ENCODE measurements around the gene PCDH15.

The PCDH15 gene

DNA sequence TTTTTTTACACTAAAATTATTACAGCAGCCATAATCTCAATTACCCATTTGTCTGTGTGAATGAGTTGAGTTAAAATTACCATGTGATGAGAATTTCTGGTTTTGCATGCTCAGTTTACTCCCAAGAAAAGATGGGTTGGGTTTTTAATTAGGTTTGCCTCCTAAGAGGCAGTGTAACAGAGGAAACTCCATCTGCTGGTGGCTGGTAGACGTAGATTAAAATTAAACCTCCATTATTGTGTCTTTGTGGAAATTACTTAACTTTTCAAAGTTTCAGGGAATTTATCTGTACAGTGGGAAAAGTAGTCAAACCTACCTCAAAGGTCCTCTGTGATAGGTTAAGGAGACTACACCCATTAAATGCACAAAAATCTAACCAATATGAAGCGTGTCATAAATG, 954.2 kb downstream of the PCDH15 start:
- H3K4me3 ChIP-seq (ENCODE audit: low read depth in 1 of 2, low read length in 1 of 2), result no peak overlapping the region
- H3K36me3 ChIP-seq, result no peaks in the 10 kb centered on the region
- TF ChIP-seq, protein P1, sequence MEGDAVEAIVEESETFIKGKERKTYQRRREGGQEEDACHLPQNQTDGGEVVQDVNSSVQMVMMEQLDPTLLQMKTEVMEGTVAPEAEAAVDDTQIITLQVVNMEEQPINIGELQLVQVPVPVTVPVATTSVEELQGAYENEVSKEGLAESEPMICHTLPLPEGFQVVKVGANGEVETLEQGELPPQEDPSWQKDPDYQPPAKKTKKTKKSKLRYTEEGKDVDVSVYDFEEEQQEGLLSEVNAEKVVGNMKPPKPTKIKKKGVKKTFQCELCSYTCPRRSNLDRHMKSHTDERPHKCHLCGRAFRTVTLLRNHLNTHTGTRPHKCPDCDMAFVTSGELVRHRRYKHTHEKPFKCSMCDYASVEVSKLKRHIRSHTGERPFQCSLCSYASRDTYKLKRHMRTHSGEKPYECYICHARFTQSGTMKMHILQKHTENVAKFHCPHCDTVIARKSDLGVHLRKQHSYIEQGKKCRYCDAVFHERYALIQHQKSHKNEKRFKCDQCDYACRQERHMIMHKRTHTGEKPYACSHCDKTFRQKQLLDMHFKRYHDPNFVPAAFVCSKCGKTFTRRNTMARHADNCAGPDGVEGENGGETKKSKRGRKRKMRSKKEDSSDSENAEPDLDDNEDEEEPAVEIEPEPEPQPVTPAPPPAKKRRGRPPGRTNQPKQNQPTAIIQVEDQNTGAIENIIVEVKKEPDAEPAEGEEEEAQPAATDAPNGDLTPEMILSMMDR (IDR thresholded peaks at IDR 0.05), result no peak
- H3K4me1 ChIP-seq (ENCODE audit: control insufficient read depth in 1 of 2, insufficient read depth in 1 of 2, low read depth in 1 of 2, low read length in 1 of 2), result no peaks in the 10 kb centered on the region
- no peak overlapping the region for H3K27ac ChIP-seq
- H3K27me3 ChIP-seq, result no peaks in the 10 kb centered on the region
- no peaks in the 10 kb centered on the region for H3K9me3 ChIP-seq

DNA sequence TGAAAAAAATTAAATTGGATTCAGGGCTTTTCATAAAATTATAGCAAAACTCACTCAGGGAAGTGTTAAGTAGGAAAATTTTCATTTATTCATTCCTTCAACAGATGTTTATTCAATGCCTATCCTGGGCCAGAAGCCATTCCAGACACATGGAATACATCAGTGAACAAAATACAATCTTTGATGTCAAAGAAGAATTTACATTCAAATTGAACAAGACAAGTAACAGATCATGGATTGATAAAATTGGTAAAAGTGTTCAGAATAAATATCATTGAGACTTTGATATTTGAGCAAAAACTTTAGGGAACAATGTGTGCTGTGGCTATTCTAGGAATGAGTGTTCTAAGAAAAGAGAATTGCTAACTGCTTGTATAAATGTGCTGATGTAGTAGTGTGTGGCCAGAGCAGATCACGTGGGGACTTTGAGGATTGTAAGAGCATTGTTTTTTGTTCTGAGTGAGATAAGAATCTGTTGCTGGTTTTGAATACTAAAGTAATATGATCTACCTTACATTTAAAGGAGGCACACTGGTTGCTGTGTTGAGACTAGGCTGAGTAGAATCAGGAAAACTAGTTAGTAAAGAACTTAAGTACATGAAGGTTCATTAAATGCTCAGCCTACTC, 957.2 kb downstream of the PCDH15 start:
- H3K9me3 ChIP-seq, result no peaks in the 10 kb centered on the region
- no peaks in the 10 kb centered on the region for H3K4me1 ChIP-seq (ENCODE audit: control insufficient read depth in 1 of 2, insufficient read depth in 1 of 2, low read depth in 1 of 2, low read length in 1 of 2)
- H3K36me3 ChIP-seq, result no peaks in the 10 kb centered on the region
- no peaks in the 10 kb centered on the region for H3K27me3 ChIP-seq
- no peak overlapping the region for H3K27ac ChIP-seq
- TF ChIP-seq, protein P1 (IDR thresholded peaks at IDR 0.05), result no peak
- H3K4me3 ChIP-seq (ENCODE audit: low read depth in 1 of 2, low read length in 1 of 2), result no peak overlapping the region

DNA sequence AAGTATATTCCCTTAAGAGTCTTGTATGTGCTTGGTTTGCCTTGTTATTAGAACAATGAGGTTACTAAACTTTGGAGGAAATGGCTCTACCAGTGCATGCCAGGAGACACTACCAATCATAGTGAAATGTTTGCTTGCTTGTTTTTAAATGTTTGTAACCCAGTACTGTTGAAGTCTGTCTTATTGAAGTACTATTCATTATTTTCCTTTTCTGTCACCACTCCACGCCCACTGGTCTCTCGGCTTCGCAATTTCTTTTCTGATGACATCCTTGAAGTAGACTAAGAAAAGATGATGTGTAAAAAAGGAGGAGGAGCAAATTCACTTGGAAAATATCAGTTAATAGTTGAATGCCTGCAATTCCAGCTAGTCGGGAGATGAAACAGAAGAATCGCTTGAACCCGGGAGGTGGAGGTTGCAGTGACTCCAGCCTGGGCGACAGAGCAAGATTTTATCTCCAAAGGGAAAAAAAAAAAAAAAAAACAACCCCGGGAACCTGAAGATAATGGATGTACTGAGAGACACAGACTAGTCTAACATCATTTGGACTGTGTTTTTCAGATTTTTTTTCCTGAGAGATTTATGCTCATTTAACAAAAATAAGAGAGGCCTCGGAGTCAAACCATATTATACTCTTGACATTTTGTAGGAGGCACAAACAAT, 959.4 kb downstream of the PCDH15 start:
- Histone ChIP-seq H3K9me3 (no peaks in the 10 kb centered on the region), H3K36me3 (no peaks in the 10 kb centered on the region), H3K4me1 (ENCODE audit: control insufficient read depth in 1 of 2, insufficient read depth in 1 of 2, low read depth in 1 of 2, low read length in 1 of 2) (no peaks in the 10 kb centered on the region), H3K27ac (no peak overlapping the region), H3K4me3 (ENCODE audit: low read depth in 1 of 2, low read length in 1 of 2) (no peak overlapping the region), H3K27me3 (no peaks in the 10 kb centered on the region)
- TF ChIP-seq, protein P1 (IDR thresholded peaks at IDR 0.05), result no peak

DNA sequence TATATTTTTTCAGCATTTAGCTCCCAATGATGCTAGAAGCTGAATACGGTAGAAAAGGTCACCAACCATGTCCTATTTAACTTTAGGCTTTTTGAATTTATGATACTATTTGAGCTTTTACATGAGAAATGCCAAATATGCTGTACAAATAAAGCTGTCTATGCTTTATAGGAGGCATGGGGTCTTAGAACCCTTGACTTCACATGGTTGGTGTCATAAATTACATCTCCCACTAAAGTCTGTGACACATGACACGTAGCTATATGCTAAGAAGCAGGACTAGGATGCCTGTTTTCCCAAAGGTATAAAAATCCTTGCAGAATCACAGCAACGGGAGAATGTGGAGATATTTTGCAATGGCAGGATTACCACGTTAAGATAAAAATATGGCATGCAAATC, 960.4 kb downstream of the PCDH15 start:
- no peak overlapping the region for H3K4me3 ChIP-seq (ENCODE audit: low read depth in 1 of 2, low read length in 1 of 2)
- TF ChIP-seq, protein P1 (IDR thresholded peaks at IDR 0.05), result no peak
- no peaks in the 10 kb centered on the region for H3K9me3 ChIP-seq

DNA sequence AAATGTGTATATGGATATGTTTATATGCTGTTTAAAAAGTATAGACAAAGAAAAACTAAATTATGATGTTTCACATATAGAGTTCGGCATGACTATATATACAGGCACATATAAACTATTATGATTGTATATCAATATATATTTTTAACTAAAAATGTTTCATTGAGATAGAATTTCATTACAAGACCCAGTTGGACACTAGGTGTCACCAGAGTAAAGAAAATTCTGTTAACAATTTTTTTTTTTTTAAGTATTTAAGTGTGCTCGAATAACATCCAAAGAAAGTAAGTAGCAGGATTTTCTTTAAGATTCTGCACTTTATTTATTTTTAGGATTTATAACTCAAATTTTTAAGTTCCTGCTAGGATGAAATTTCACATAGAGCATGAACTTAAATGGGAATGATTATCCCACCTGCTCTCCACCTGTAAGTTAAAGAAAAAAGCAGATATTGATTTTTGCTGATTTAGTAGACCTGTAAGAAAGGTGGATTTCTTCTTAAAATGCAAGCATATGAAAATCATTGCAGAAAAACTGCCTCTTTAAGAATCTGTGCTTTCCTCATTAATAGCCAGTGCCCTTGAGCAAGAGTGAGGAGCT, 961.5 kb downstream of the PCDH15 start:
- Histone ChIP-seq H3K36me3 (no peaks in the 10 kb centered on the region), H3K4me1 (ENCODE audit: control insufficient read depth in 1 of 2, insufficient read depth in 1 of 2, low read depth in 1 of 2, low read length in 1 of 2) (no peaks in the 10 kb centered on the region), H3K4me3 (ENCODE audit: low read depth in 1 of 2, low read length in 1 of 2) (no peak overlapping the region), H3K9me3 (no peaks in the 10 kb centered on the region), H3K27ac (no peak overlapping the region), H3K27me3 (no peaks in the 10 kb centered on the region)
- TF ChIP-seq, protein P1 (IDR thresholded peaks at IDR 0.05), result no peak

More for the DNA sequence above, 960.4 kb downstream of the PCDH15 start:
- H3K36me3 ChIP-seq, result no peaks in the 10 kb centered on the region
- H3K27ac ChIP-seq, result no peak overlapping the region
- no peaks in the 10 kb centered on the region for H3K27me3 ChIP-seq
- no peaks in the 10 kb centered on the region for H3K4me1 ChIP-seq (ENCODE audit: control insufficient read depth in 1 of 2, insufficient read depth in 1 of 2, low read depth in 1 of 2, low read length in 1 of 2)

Data from neutrophil (primary cell).